H9 (cell line): Measurements from ENCODE around the gene ATXN7L3. TPM values are rescaled to one million over a fixed set of nuclear protein-coding genes. Genes with fewer than 3 reads are reported as not detected.

ENCODE experiments used
- DNase-seq: peaks from one replicate; pipeline ENCODE4 v3.0.0-alpha.2; 2017
- H2AFZ ChIP-seq: one replicate; pipeline ENCODE4 v1.6.1; 2013; ENCODE audit warnings: mild to moderate bottlenecking, low read length, control low read depth, moderate library complexity
- H2AK5ac ChIP-seq: 2 replicates; pipeline ENCODE4 v1.6.1; 2013; ENCODE audit warnings: low read length, control low read depth, mixed read lengths; ENCODE audit not compliant: insufficient read length
- H2BK120ac ChIP-seq: one replicate; pipeline ENCODE4 v1.6.1; 2013; ENCODE audit warnings: low read depth, mild to moderate bottlenecking, low read length, control low read depth, inconsistent platforms; ENCODE audit not compliant: poor library complexity, severe bottlenecking
- H2BK12ac ChIP-seq: 2 replicates; pipeline ENCODE4 v1.6.1; 2013; ENCODE audit warnings: low read length, control low read depth, mixed read lengths, low read depth; ENCODE audit not compliant: insufficient read length
- H2BK15ac ChIP-seq: 2 replicates; pipeline ENCODE4 v1.6.1; 2013; ENCODE audit warnings: low read depth, low read length, control low read depth
- H2BK20ac ChIP-seq: one replicate; pipeline ENCODE4 v1.6.1; 2013; ENCODE audit warnings: low read depth, mild to moderate bottlenecking, low read length, control low read depth, inconsistent platforms; ENCODE audit not compliant: poor library complexity, severe bottlenecking
- H2BK5ac ChIP-seq: 2 replicates; pipeline ENCODE4 v1.6.1; 2013; ENCODE audit warnings: low read length, control low read depth, mixed read lengths; ENCODE audit not compliant: insufficient read length
- H3K14ac ChIP-seq: 2 replicates; pipeline ENCODE4 v1.6.1; 2013; ENCODE audit warnings: low read length, control low read depth; ENCODE audit not compliant: insufficient read depth
- H3K18ac ChIP-seq: 2 replicates; pipeline ENCODE4 v1.6.1; 2013; ENCODE audit warnings: low read depth, mild to moderate bottlenecking, mixed read lengths, low read length, control low read depth; ENCODE audit not compliant: insufficient read length
- H3K23ac ChIP-seq: 2 replicates; pipeline ENCODE4 v1.6.1; 2013; ENCODE audit warnings: low read length, control low read depth, mixed read lengths, low read depth; ENCODE audit not compliant: insufficient read length
- H3K23me2 ChIP-seq: 2 replicates; pipeline ENCODE4 v1.6.1; 2013; ENCODE audit warnings: low read depth, mild to moderate bottlenecking, mixed read lengths, low read length, control low read depth; ENCODE audit not compliant: insufficient read length, poor library complexity, severe bottlenecking
- H3K27ac ChIP-seq: 2 replicates; pipeline ENCODE4 v1.5.1; 2013; ENCODE audit warnings: low read length, control low read depth, mixed read lengths, low read depth; ENCODE audit not compliant: insufficient read length
- H3K27me3 ChIP-seq: 2 replicates; pipeline ENCODE4 v1.6.1; 2013; ENCODE audit warnings: low read length, control low read depth, inconsistent platforms; ENCODE audit not compliant: insufficient read depth
- H3K4ac ChIP-seq: 2 replicates; pipeline ENCODE4 v1.6.1; 2013; ENCODE audit warnings: low read depth, mild to moderate bottlenecking, control low read depth, inconsistent platforms, low read length, moderate library complexity
- H3K4me1 ChIP-seq: 2 replicates; pipeline ENCODE4 v1.6.1; 2013; ENCODE audit warnings: low read length, control low read depth, inconsistent platforms; ENCODE audit not compliant: insufficient read depth
- H3K4me2 ChIP-seq: 2 replicates; pipeline ENCODE4 v1.6.1; 2013; ENCODE audit warnings: low read length, control low read depth, mixed read lengths; ENCODE audit not compliant: insufficient read length, insufficient read depth
- H3K56ac ChIP-seq: 2 replicates; pipeline ENCODE4 v1.6.1; 2013; ENCODE audit warnings: low read depth, mild to moderate bottlenecking, mixed read lengths, low read length, control low read depth; ENCODE audit not compliant: insufficient read length
- H3K79me1 ChIP-seq: 2 replicates; pipeline ENCODE4 v1.6.1; 2013; ENCODE audit warnings: low read depth, mild to moderate bottlenecking, moderate library complexity, low read length, control low read depth, inconsistent platforms; ENCODE audit not compliant: insufficient read depth, poor library complexity, severe bottlenecking
- H3K79me2 ChIP-seq: 2 replicates; pipeline ENCODE4 v1.6.1; 2013; ENCODE audit warnings: low read length, control low read depth, inconsistent platforms; ENCODE audit not compliant: insufficient read depth
- H3K9ac ChIP-seq: 2 replicates; pipeline ENCODE4 v1.6.1; 2013; ENCODE audit warnings: low read length, control low read depth, mixed read lengths; ENCODE audit not compliant: insufficient read length; ENCODE audit errors: extremely low read depth
- H3K9me3 ChIP-seq: one replicate; pipeline ENCODE4 v1.6.1; 2013; ENCODE audit warnings: low read depth, low read length, inconsistent platforms; ENCODE audit not compliant: control insufficient read depth
- H3T11ph ChIP-seq: one replicate; pipeline ENCODE4 v1.6.1; 2013; ENCODE audit warnings: mild to moderate bottlenecking, low read length, control low read depth, inconsistent platforms
- H4K20me1 ChIP-seq: one replicate; pipeline ENCODE4 v1.6.1; 2013; ENCODE audit not compliant: control insufficient read depth, insufficient read length, insufficient read depth
- H4K5ac ChIP-seq: 2 replicates; pipeline ENCODE4 v1.6.1; 2013; ENCODE audit warnings: low read depth, mild to moderate bottlenecking, mixed read lengths, low read length, control low read depth; ENCODE audit not compliant: insufficient read length
- H4K8ac ChIP-seq: replicated peaks from 2 replicates; pipeline ENCODE4 v1.6.1; 2013; ENCODE audit warnings: low read length, control low read depth, mixed read lengths, low read depth; ENCODE audit not compliant: insufficient read length
- H4K91ac ChIP-seq: 2 replicates; pipeline ENCODE4 v1.6.1; 2013; ENCODE audit warnings: low read depth, mild to moderate bottlenecking, moderate library complexity, mixed read lengths, low read length, control low read depth; ENCODE audit not compliant: insufficient read length
- H3K27ac Mint-ChIP-seq, 3 experiments: 2 replicates in 2 of 3; 3 replicates in 1 of 3; pipeline ENCODE4 v1.8.0; 2020 to 2021; ENCODE audit warnings: mixed read lengths in 3 of 3, mild to moderate bottlenecking in 1 of 3, moderate library complexity in 1 of 3
- H3K27me3 Mint-ChIP-seq: 2 replicates; pipeline ENCODE4 v1.8.0; 2021; ENCODE audit warnings: low read depth, mild to moderate bottlenecking, moderate library complexity, mixed read lengths
- H3K36me3 Mint-ChIP-seq, 3 experiments: 2 replicates in 2 of 3; 3 replicates in 1 of 3; pipeline ENCODE4 v1.8.0; 2020 to 2021; ENCODE audit warnings: low read depth in 3 of 3, mixed read lengths in 3 of 3; ENCODE audit not compliant: insufficient read depth in 1 of 3
- H3K4me1 Mint-ChIP-seq, 2 experiments: 2 replicates each; pipeline ENCODE4 v1.8.0; 2020; ENCODE audit warnings: mixed read lengths in 2 of 2
- H3K4me3 Mint-ChIP-seq, 2 experiments: 2 replicates in 1 of 2; 3 replicates in 1 of 2; pipeline ENCODE4 v1.8.0; 2020 to 2021; ENCODE audit warnings: mild to moderate bottlenecking in 2 of 2, mixed read lengths in 2 of 2, moderate library complexity in 1 of 2
- H3K9me3 Mint-ChIP-seq, 2 experiments: 2 replicates in 1 of 2; 3 replicates in 1 of 2; pipeline ENCODE4 v1.8.0; 2020; ENCODE audit warnings: mild to moderate bottlenecking in 2 of 2, mixed read lengths in 2 of 2, moderate library complexity in 1 of 2
- WGBS: extraction: QIAGEN DNeasy Blood & Tissue Kit; methylation state at CpG from one replicate; pipeline ENCODE4 v1.1.7; 2013; ENCODE audit warnings: missing lambda C conversion rate, low lambda C conversion rate, mixed read lengths; ENCODE audit not compliant: insufficient read length; ENCODE audit errors: extremely low coverage; 5-methylcytosine and 5-hydroxymethylcytosine counted together
- total RNA-seq: library from RNA; stranded (reverse); gene quantifications from 2 replicates; pipeline ENCODE4 v1.2.1, GENCODE V29; 2021
- TF ChIP-seq, protein P1 (sequence below): fragments of 200-600 bp; sonication (generic); conservative IDR thresholded peaks from 3 replicates; pipeline ENCODE4 v1.8.0; 2021; ENCODE audit warnings: antibody characterized with exemption, mild to moderate bottlenecking

ATXN7L3 gene
- total RNA-seq, 1 experiment from 2014 or later: 125 TPM

DNA sequence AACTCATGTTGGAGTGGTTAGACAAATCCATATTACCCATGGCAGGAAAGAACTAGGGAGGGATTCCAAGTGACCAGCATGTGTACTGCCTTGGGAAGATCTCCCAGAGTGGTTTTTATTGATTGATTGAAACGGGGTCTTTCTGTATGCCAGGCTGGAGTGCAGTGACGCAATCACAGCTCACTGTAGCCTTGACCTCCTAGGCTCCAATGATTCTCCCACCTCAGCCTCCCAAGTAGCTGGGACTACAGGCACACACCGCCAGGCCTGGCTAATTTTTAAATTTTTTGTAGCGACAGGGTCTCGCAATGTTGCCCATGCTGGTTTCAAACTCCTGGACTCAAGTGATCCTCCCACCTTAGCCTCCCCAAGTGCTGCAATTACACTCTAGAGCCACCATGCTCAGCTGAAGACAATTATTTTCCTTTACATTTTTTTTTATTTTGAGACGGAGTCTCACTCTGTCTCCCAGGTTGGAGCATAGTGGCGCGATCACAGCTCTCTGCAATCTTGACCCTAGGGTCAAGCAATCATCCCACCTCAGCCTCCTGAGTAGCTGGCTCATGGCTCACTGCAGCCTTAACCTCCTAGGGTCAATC lies 15.4 kb downstream of the ATXN7L3 start:
- H3K27ac ChIP-seq: no peak overlapping the region
- H3K9me3 ChIP-seq: peaks cover 6% of the 10 kb centered on the region
- no peak overlapping the region for H2BK120ac ChIP-seq
- H3K14ac ChIP-seq: no peak overlapping the region
- H2AK5ac ChIP-seq: no peak overlapping the region
- no peak overlapping the region for H3K4me2 ChIP-seq
- H3K27me3 Mint-ChIP-seq: no peaks in the 10 kb centered on the region; the same call in 1 of the 2 replicates
- H4K91ac ChIP-seq: no peak overlapping the region
- no peak overlapping the region for H2BK15ac ChIP-seq
- no peaks in the 10 kb centered on the region for H3K27me3 ChIP-seq
- no peak overlapping the region for H2AFZ ChIP-seq
- peak overlapping the region; percentile 40 to 99; a peak in 3 of 5 replicates for H3K4me3 Mint-ChIP-seq
- peaks cover 23 to 36% (median 26%) of the 10 kb centered on the region in 3 experiments for H3K36me3 Mint-ChIP-seq
- H3K23me2 ChIP-seq: no peaks in the 10 kb centered on the region
- H3T11ph ChIP-seq: no peak overlapping the region
- no peaks in the 10 kb centered on the region for H3K4me1 ChIP-seq
- H4K20me1 ChIP-seq: no peaks in the 10 kb centered on the region
- no peak overlapping the region for H3K23ac ChIP-seq
- no peak overlapping the region for H3K9ac ChIP-seq
- H3K4me1 Mint-ChIP-seq: peaks cover 8 to 24% of the 10 kb centered on the region in 2 experiments
- peaks cover 3% of the 10 kb centered on the region for H3K79me1 ChIP-seq
- H2BK20ac ChIP-seq: no peak overlapping the region
- no peak overlapping the region for H4K8ac ChIP-seq
- no peak overlapping the region for H4K5ac ChIP-seq
- no CpG with 5 or more reads among the region's 8 CpGs for WGBS
- no peak overlapping the region for H3K56ac ChIP-seq
- no peak overlapping the region for H3K4ac ChIP-seq
- peaks cover 8% of the 10 kb centered on the region; the same call in 1 of the 2 replicates for H3K79me2 ChIP-seq
- DNase-seq: no peak
- H2BK5ac ChIP-seq: no peak overlapping the region
- H3K27ac Mint-ChIP-seq: no peak overlapping the region; a peak in 1 of 7 replicates
- H3K9me3 Mint-ChIP-seq: peaks cover 6 to 7% of the 10 kb centered on the region in 2 experiments
- no peak overlapping the region for H3K18ac ChIP-seq
- no peak overlapping the region for H2BK12ac ChIP-seq
- TF ChIP-seq, protein P1, sequence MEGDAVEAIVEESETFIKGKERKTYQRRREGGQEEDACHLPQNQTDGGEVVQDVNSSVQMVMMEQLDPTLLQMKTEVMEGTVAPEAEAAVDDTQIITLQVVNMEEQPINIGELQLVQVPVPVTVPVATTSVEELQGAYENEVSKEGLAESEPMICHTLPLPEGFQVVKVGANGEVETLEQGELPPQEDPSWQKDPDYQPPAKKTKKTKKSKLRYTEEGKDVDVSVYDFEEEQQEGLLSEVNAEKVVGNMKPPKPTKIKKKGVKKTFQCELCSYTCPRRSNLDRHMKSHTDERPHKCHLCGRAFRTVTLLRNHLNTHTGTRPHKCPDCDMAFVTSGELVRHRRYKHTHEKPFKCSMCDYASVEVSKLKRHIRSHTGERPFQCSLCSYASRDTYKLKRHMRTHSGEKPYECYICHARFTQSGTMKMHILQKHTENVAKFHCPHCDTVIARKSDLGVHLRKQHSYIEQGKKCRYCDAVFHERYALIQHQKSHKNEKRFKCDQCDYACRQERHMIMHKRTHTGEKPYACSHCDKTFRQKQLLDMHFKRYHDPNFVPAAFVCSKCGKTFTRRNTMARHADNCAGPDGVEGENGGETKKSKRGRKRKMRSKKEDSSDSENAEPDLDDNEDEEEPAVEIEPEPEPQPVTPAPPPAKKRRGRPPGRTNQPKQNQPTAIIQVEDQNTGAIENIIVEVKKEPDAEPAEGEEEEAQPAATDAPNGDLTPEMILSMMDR: no peak
